ENCODE measurements around the gene MT2A. TPM values are rescaled to one million over a fixed set of nuclear protein-coding genes. Genes with fewer than 3 reads are reported as not detected.

Gene MT2A
- total RNA-seq, 6 experiments from 2014 or later, result 946 to 4,033 (median 2,228) TPM

- WGBS (ENCODE audit: insufficient coverage, low coverage, low lambda C conversion rate, missing lambda C conversion rate), result 2% methylated on average over 6 of the region's 6 CpGs
- no peaks in the 10 kb centered on the region for H3K36me3 ChIP-seq
- H3K4me1 ChIP-seq, result peaks cover 0 to 35% (median 14%) of the 10 kb centered on the region in 4 donors
- H3K27me3 ChIP-seq, result no peaks in the 10 kb centered on the region
- no peaks in the 10 kb centered on the region for H3K9me3 ChIP-seq
- H3K4me3 ChIP-seq, result peak overlapping the region; percentile 40 to 84 (median 73)
- DNase-seq (peak; percentile 81 to 87 (median 85)), ATAC-seq (peak in 3 of 4 donors; percentile 1 to 17 (median 6))
- intact Hi-C loops (cut with DNase I), result loop anchor here in 1 of 2 donors (10.0 kb wide), 1 partner anchor 85 kb away; no protein-coding TSS in a partner anchor
- H3K27ac ChIP-seq, result peak overlapping the region; percentile 65 to 95 (median 84)
- TF ChIP-seq, protein P1, sequence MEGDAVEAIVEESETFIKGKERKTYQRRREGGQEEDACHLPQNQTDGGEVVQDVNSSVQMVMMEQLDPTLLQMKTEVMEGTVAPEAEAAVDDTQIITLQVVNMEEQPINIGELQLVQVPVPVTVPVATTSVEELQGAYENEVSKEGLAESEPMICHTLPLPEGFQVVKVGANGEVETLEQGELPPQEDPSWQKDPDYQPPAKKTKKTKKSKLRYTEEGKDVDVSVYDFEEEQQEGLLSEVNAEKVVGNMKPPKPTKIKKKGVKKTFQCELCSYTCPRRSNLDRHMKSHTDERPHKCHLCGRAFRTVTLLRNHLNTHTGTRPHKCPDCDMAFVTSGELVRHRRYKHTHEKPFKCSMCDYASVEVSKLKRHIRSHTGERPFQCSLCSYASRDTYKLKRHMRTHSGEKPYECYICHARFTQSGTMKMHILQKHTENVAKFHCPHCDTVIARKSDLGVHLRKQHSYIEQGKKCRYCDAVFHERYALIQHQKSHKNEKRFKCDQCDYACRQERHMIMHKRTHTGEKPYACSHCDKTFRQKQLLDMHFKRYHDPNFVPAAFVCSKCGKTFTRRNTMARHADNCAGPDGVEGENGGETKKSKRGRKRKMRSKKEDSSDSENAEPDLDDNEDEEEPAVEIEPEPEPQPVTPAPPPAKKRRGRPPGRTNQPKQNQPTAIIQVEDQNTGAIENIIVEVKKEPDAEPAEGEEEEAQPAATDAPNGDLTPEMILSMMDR (IDR thresholded peaks at IDR 0.05), result no peak
- peak; percentile 88 for TF ChIP-seq POLR2A (IDR thresholded peaks at IDR 0.05)
Measured at GRCh38 chr16:56609463-56609921, 1.1 kb downstream of the MT2A start.

DNA sequence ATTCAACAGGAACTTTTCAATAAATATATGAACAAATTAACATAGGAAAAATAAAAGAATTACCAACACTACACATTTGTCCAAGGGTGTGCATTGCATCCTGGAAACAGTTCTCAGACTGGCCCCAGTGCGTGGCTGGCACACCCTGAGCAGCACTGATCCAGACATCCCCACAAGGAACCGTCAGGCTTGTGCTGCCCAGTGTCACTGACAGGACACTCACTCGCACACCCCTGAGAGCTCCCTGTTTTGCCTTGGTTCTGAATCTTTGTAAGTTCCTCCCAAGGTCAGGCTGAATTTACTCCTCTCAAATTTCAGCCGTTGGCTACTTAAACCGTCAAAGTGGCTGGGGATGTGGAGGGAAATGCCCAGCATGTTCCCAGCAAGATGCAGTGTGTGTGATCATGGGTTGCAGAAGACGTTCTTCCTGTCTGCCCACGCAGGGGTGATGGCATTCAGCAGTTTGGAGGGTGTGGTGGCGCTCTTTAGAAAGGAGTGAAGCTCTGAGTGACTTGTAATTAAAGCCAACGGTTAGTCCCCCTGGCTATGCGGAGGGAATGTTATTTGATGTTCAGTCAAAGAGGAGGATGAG is 1.7 kb downstream of the MT2A start:
- peak; percentile 6 to 11 (median 7) for ATAC-seq
- intact Hi-C loops (cut with DNase I), result no loop called here
- peak; percentile 38 for TF ChIP-seq POLR2A (IDR thresholded peaks at IDR 0.05)
- TF ChIP-seq, protein P1 (IDR thresholded peaks at IDR 0.05), result no peak
- WGBS (ENCODE audit: insufficient coverage, low coverage, low lambda C conversion rate, missing lambda C conversion rate), result 7% methylated on average over 8 of the region's 10 CpGs
- Histone ChIP-seq H3K9me3 (no peaks in the 10 kb centered on the region), H3K27ac (peak overlapping the region; percentile 65 to 95 (median 84)), H3K27me3 (no peaks in the 10 kb centered on the region), H3K4me3 (peak overlapping the region; percentile 40 to 84 (median 73)), H3K4me1 (peaks cover 0 to 35% (median 14%) of the 10 kb centered on the region in 4 donors), H3K36me3 (no peaks in the 10 kb centered on the region)
- DNase-seq, result peak; percentile 70 to 82 (median 81)

GRCh38 chr16:56610609-56611111 is 2.3 kb downstream of the MT2A start:
- TF ChIP-seq POLR2A (IDR thresholded peaks at IDR 0.05), result no peak
- TF ChIP-seq, protein P1 (IDR thresholded peaks at IDR 0.05), result no peak
- intact Hi-C loops (cut with DNase I), result no loop called here

GRCh38 chr16:56611281-56611833 is 3.0 kb downstream of the MT2A start:
- no peaks in the 10 kb centered on the region for H3K27me3 ChIP-seq
- peak; percentile 41 to 67 (median 53) for ATAC-seq
- no peaks in the 10 kb centered on the region for H3K36me3 ChIP-seq
- 17% methylated on average over 1 of the region's 2 CpGs for WGBS (ENCODE audit: insufficient coverage, low coverage, low lambda C conversion rate, missing lambda C conversion rate)
- intact Hi-C loops (cut with DNase I), result no loop called here
- H3K9me3 ChIP-seq, result no peaks in the 10 kb centered on the region
- peak; percentile 76 to 95 (median 91) for DNase-seq
- peak overlapping the region; percentile 65 to 95 (median 84) for H3K27ac ChIP-seq
- H3K4me1 ChIP-seq, result peaks cover 0 to 25% (median 10%) of the 10 kb centered on the region in 4 donors
- H3K4me3 ChIP-seq, result peak overlapping the region in 2 of 3 donors; percentile 73 to 84
- TF ChIP-seq, protein P1 (IDR thresholded peaks at IDR 0.05), result no peak
- TF ChIP-seq POLR2A (IDR thresholded peaks at IDR 0.05), result peak; percentile 66

More at GRCh38 chr16:56610609-56611111, 2.3 kb downstream of the MT2A start:
- no peak for DNase-seq
- H3K4me1 ChIP-seq, result peaks cover 0 to 32% (median 12%) of the 10 kb centered on the region in 4 donors
- H3K27ac ChIP-seq, result peak overlapping the region; percentile 65 to 95 (median 84)
- H3K36me3 ChIP-seq, result no peaks in the 10 kb centered on the region
- peak overlapping the region in 2 of 3 donors; percentile 73 to 84 for H3K4me3 ChIP-seq
- 0% methylated on average over 2 of the region's 2 CpGs for WGBS (ENCODE audit: insufficient coverage, low coverage, low lambda C conversion rate, missing lambda C conversion rate)
- ATAC-seq, result peak; percentile 0 to 6 (median 1)
- H3K9me3 ChIP-seq, result no peaks in the 10 kb centered on the region
- H3K27me3 ChIP-seq, result no peaks in the 10 kb centered on the region
